Heart left ventricle (tissue), 16 donors: ENCODE results near the gene DMBT1. TPM values are rescaled to one million over a fixed set of nuclear protein-coding genes. Genes with fewer than 3 reads are reported as not detected.

Experiments used
- ATAC-seq, 4 donors: fragments of 200-7000 bp; cut with Tn5 transposase; one replicate each; pipeline ENCODE4 v1.9.1; 2020 to 2022; ENCODE audit warnings: moderate library complexity in 4 of 4, mild to moderate bottlenecking in 3 of 4, moderate number of reproducible peaks in 1 of 4
- DNase-seq, 5 donors: peaks; one replicate each; pipeline ENCODE4 v3.0.0-alpha.2; 2020
- H3K27ac ChIP-seq, 12 donors: fragments of 200-600 bp; sonication (generic) in 4 of 12; one replicate each; pipeline versions ENCODE4 v1.5.0 to v1.8.0; 2016 to 2022; ENCODE audit warnings: mild to moderate bottlenecking in 2 of 12
- H3K27me3 ChIP-seq, 9 donors: fragments of 200-600 bp; sonication (generic) in 2 of 9; one replicate each; pipeline versions ENCODE4 v1.5.1 to v1.8.0; 2016 to 2022; ENCODE audit warnings: mild to moderate bottlenecking in 3 of 9
- H3K36me3 ChIP-seq, 9 donors: fragments of 200-600 bp; sonication (generic) in 2 of 9; one replicate each; pipeline versions ENCODE4 v1.5.0 to v1.8.0; 2018 to 2022; ENCODE audit warnings: mild to moderate bottlenecking in 2 of 9
- H3K4me1 ChIP-seq, 12 donors: fragments of 200-600 bp; sonication (generic) in 4 of 12; one replicate each; pipeline versions ENCODE4 v1.5.0 to v1.8.0; 2016 to 2022; ENCODE audit warnings: mild to moderate bottlenecking in 3 of 12
- H3K4me3 ChIP-seq, 12 donors: fragments of 200-600 bp; sonication (generic) in 4 of 12; one replicate each; pipeline versions ENCODE4 v1.5.0 to v1.8.0; 2017 to 2022; ENCODE audit warnings: mild to moderate bottlenecking in 9 of 12, moderate library complexity in 4 of 12
- H3K9me3 ChIP-seq, 12 donors: fragments of 200-600 bp; sonication (generic) in 4 of 12; one replicate each; pipeline versions ENCODE4 v1.5.0 to v1.8.0; 2016 to 2022; ENCODE audit warnings: mild to moderate bottlenecking in 1 of 12
- POLR2A ChIP-seq, 2 donors: fragments of 450-650 bp; IDR thresholded peaks; one replicate each; pipeline ENCODE4 v1.6.1; 2017; ENCODE audit warnings: antibody characterized with exemption in 2 of 2, mild to moderate bottlenecking in 2 of 2, moderate library complexity in 2 of 2
- WGBS, 4 donors: extraction: QIAGEN DNeasy Blood & Tissue Kit in 2 of 4; methylation state at CpG; one replicate each; pipeline versions ENCODE4 v1.1.5 to v1.1.7; 2013 to 2018; 5-methylcytosine and 5-hydroxymethylcytosine counted together
- intact Hi-C, 10 donors: fragments of 100-400 bp; cut with DNase I; formaldehyde crosslinking; loops; one replicate each; pipeline versions ENCODE4 v1.11.1 to v1.14.2; 2022
- polyA plus RNA-seq, 2 donors: library from polyadenylated mRNA; stranded (reverse); fragments of 200-250 nt; gene quantifications; one replicate each; pipeline ENCODE4 v1.2.3, GENCODE V29; 2013
- total RNA-seq, 9 donors: library from RNA; depleted of rRNA in 2 of 9; stranded (reverse); fragments of >200 nt in 2 of 9; fragmentation: NEBNext Ultra II Directional in 3 of 9; extraction: Animal tissue kit (Norgen Biotek cat#: 25700) in 3 of 9; gene quantifications; one replicate each; pipeline versions ENCODE4 v1.1.0 to v1.2.4, GENCODE V29; 2016 to 2023
- TF ChIP-seq, protein P1 (sequence below), 12 donors: fragments of 200-600 bp; sonication (generic) in 4 of 12; IDR thresholded peaks; one replicate each; pipeline versions ENCODE4 v1.5.0 to v1.8.0; 2018 to 2022; ENCODE audit warnings: antibody characterized with exemption in 12 of 12, mild to moderate bottlenecking in 5 of 12
- donor health status: ischemic (EF 13 %, LVEDD 7.1; RV severe dilation, severe dysfunction).
- donor health status: healthy with polysubstance abuse.
- donor health status: DM: no; HTN: yes; CAD: no.
- donor health status: DM: no; HTN: no; CAD: no.
- donor health status: ischemic (EF 25% LVEDD 6.9; RV normal size, moderate dysfunction).
- donor health status: ischemic (EF 25% LVEDD 5.7; RV mildly dilated, moderate dysfunction).
- donor health status: healthy.
- donor health status: DM: yes; HTN: yes; CAD: no.
- donor health status: ischemic (EF 35%, LVEDD 5.7; RV mildly dilated, moderate dysfunction).
- donor health status: nonischemic (EF 11% LVEDD 7.7; RV severe dilation, severe dysfunction).
- donor health status: DM: yes; HTN: yes; CAD: no.
- donor health status: PGD.
- donor health status: ischemic (EF 29% LVEDD 5.4; RV normal size, mild dysfunction).
- donor health status: nonischemic (EF 23%, LVEDD 6.1; RV moderate dilation, normal function).

The DMBT1 gene
- total and polyA plus RNA-seq, 11 donors, result 0.04 to 0.49 (median 0.10) TPM; not detected in 5

DNA sequence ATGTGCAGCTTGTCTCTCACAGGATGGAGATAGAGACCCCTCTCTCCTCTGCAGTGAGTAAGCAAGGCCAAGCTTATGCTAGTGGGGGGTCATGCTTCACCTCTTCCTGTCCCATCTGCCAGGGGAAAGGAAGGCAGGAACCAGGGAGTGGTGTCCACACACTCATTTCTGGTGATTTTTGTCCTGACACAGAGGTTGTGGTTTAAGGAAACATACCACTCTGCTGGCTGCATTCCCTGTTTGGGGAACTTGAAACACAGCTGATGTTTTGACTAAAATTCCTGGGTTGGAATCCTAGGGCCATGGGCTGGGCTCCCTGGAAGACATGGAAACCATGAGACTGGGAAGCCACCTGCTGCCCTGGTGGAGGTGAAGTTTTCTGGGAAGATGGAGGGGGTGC is 117.7 kb downstream of the DMBT1 start:
- intact Hi-C loops, result no loop called here
- DNase-seq (no peak), ATAC-seq (no peak)
- H3K27ac ChIP-seq, result no peak overlapping the region
- H3K27me3 ChIP-seq, result no peaks in the 10 kb centered on the region
- H3K9me3 ChIP-seq, result no peaks in the 10 kb centered on the region
- TF ChIP-seq, protein P1, sequence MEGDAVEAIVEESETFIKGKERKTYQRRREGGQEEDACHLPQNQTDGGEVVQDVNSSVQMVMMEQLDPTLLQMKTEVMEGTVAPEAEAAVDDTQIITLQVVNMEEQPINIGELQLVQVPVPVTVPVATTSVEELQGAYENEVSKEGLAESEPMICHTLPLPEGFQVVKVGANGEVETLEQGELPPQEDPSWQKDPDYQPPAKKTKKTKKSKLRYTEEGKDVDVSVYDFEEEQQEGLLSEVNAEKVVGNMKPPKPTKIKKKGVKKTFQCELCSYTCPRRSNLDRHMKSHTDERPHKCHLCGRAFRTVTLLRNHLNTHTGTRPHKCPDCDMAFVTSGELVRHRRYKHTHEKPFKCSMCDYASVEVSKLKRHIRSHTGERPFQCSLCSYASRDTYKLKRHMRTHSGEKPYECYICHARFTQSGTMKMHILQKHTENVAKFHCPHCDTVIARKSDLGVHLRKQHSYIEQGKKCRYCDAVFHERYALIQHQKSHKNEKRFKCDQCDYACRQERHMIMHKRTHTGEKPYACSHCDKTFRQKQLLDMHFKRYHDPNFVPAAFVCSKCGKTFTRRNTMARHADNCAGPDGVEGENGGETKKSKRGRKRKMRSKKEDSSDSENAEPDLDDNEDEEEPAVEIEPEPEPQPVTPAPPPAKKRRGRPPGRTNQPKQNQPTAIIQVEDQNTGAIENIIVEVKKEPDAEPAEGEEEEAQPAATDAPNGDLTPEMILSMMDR (IDR thresholded peaks at IDR 0.05), result no peak
- no peak for TF ChIP-seq POLR2A (IDR thresholded peaks at IDR 0.05)
- H3K4me3 ChIP-seq, result no peak overlapping the region
- no peaks in the 10 kb centered on the region for H3K36me3 ChIP-seq
- H3K4me1 ChIP-seq, result peaks cover 0 to 9% (median 2%) of the 10 kb centered on the region in 12 donors

DNA sequence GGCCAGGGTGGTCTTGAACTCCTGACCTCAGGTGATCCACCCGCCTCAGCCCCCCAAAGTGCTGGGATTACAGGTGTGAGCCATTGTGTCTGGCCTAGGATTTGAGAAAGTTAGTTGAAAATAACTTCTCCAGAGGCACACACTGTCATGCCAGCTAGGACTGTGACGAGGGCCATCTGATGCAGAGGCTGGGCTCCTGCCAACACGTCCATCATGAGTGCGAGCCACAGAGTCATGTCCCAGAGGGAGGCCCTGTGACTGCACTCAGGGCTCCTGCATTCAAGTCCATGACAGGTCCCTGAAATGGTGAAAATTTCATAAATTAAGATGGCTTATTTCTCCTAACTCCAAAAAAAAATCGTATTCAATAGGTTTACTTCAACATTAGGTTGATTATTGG is 122.0 kb downstream of the DMBT1 start:
- Histone ChIP-seq H3K4me3 (no peak overlapping the region), H3K4me1 (no peaks in the 10 kb centered on the region), H3K27me3 (no peaks in the 10 kb centered on the region), H3K27ac (no peak overlapping the region), H3K9me3 (no peaks in the 10 kb centered on the region), H3K36me3 (no peaks in the 10 kb centered on the region)
- ATAC-seq (peak; percentile 79 to 94 (median 85)), DNase-seq (peak; percentile 42 to 80 (median 70))
- intact Hi-C loops, result no loop called here
- no peak for TF ChIP-seq POLR2A (IDR thresholded peaks at IDR 0.05)
- TF ChIP-seq, protein P1 (IDR thresholded peaks at IDR 0.05), result no peak
- WGBS, 4 donors, result 48 to 56% (median 53%) methylated on average over 5 of the region's 5 CpGs

- WGBS, 4 donors, result 25 to 38% (median 33%) methylated on average over 6 of the region's 6 CpGs
- TF ChIP-seq, protein P1 (IDR thresholded peaks at IDR 0.05), result peak in 8 of 12 donors; percentile 7 to 46 (median 32)
- no peak for TF ChIP-seq POLR2A (IDR thresholded peaks at IDR 0.05)
- H3K9me3 ChIP-seq, result no peaks in the 10 kb centered on the region
- intact Hi-C loops, result no loop called here
- no peaks in the 10 kb centered on the region for H3K36me3 ChIP-seq
- ATAC-seq (peak; percentile 86 to 94 (median 89)), DNase-seq (peak in 4 of 5 donors; percentile 55 to 68 (median 56))
- no peaks in the 10 kb centered on the region for H3K27me3 ChIP-seq
- peak overlapping the region; percentile 47 to 89 (median 72) for H3K27ac ChIP-seq
- peaks cover 0 to 24% (median 13%) of the 10 kb centered on the region in 12 donors for H3K4me1 ChIP-seq
- no peak overlapping the region for H3K4me3 ChIP-seq
These were observed 127.9 kb downstream of the DMBT1 start for GRCh38 chr10:122688293-122688989.

GRCh38 chr10:122689146-122689820 is 128.7 kb downstream of the DMBT1 start:
- peak overlapping the region; percentile 46 to 89 (median 69) for H3K27ac ChIP-seq
- no peaks in the 10 kb centered on the region for H3K9me3 ChIP-seq
- H3K4me3 ChIP-seq, result no peak overlapping the region
- no peaks in the 10 kb centered on the region for H3K27me3 ChIP-seq
- WGBS, 4 donors, result 58 to 66% (median 65%) methylated on average over 6 of the region's 6 CpGs
- H3K4me1 ChIP-seq, result peaks cover 0 to 24% (median 13%) of the 10 kb centered on the region in 12 donors
- intact Hi-C loops, result no loop called here
- peak in 3 of 4 donors; percentile 32 to 77 (median 63) for ATAC-seq
- H3K36me3 ChIP-seq, result no peaks in the 10 kb centered on the region
- DNase-seq, result no peak
- no peak for TF ChIP-seq POLR2A (IDR thresholded peaks at IDR 0.05)
- TF ChIP-seq, protein P1 (IDR thresholded peaks at IDR 0.05), result no peak
